ENCODE measurements around the gene CNOT6. TPM values are rescaled to one million over a fixed set of nuclear protein-coding genes. Genes with fewer than 3 reads are reported as not detected.
A peak's percentile ranks its signal among the peaks of the same experiment; 100 is the strongest.

CNOT6 gene
- total and polyA plus RNA-seq, 11 donors, result 3.1 to 18.8 (median 12.9) TPM

- Histone ChIP-seq H3K27ac (no peak overlapping the region), H3K9me3 (peaks cover 0 to 6% (median 0%) of the 10 kb centered on the region in 12 donors), H3K27me3 (peaks cover 0 to 5% (median 0%) of the 10 kb centered on the region in 9 donors), H3K4me3 (no peak overlapping the region), H3K4me1 (peaks cover 0 to 4% (median 0%) of the 10 kb centered on the region in 12 donors), H3K36me3 (peaks cover 0 to 12% (median 0%) of the 10 kb centered on the region in 9 donors)
- intact Hi-C loops (cut with DNase I), result no loop called here
- peak in 1 of 4 donors; percentile 17 for ATAC-seq
- no peak for DNase-seq
- WGBS, 4 donors, result 86 to 90% (median 89%) methylated on average over 7 to 11 of the region's 11 CpGs
- TF ChIP-seq CTCF (IDR thresholded peaks at IDR 0.05), result no peak
- TF ChIP-seq POLR2A (IDR thresholded peaks at IDR 0.05), result no peak
Observed at GRCh38 chr5:180613814-180614188, 119.6 kb downstream of the CNOT6 start.

- Histone ChIP-seq H3K27ac (no peak overlapping the region), H3K36me3 (peaks cover 0 to 20% (median 0%) of the 10 kb centered on the region in 9 donors), H3K27me3 (peaks cover 0 to 18% (median 2%) of the 10 kb centered on the region in 9 donors), H3K4me3 (peak overlapping the region in 6 of 12 donors; percentile 15 to 42 (median 28)), H3K4me1 (peaks cover 0 to 13% (median under 1%) of the 10 kb centered on the region in 12 donors), H3K9me3 (peaks cover 0 to 6% (median 0%) of the 10 kb centered on the region in 12 donors)
- WGBS, 4 donors, result 41 to 45% (median 42%) methylated on average over 15 of the region's 15 CpGs
- intact Hi-C loops (cut with DNase I), result no loop called here
- TF ChIP-seq CTCF (IDR thresholded peaks at IDR 0.05), result no peak
- TF ChIP-seq POLR2A (IDR thresholded peaks at IDR 0.05), result no peak
- ATAC-seq (no peak), DNase-seq (no peak)
Observed at GRCh38 chr5:180618487-180618828, 124.3 kb downstream of the CNOT6 start.

- peaks cover 0 to 18% (median 2%) of the 10 kb centered on the region in 9 donors for H3K27me3 ChIP-seq
- H3K9me3 ChIP-seq, result peaks cover 0 to 6% (median 0%) of the 10 kb centered on the region in 12 donors
- H3K4me3 ChIP-seq, result peak overlapping the region in 6 of 12 donors; percentile 15 to 42 (median 28)
- no peak for ATAC-seq
- no peak for DNase-seq
- peaks cover 0 to 20% (median 0%) of the 10 kb centered on the region in 9 donors for H3K36me3 ChIP-seq
- intact Hi-C loops (cut with DNase I), result no loop called here
- H3K4me1 ChIP-seq, result peaks cover 0 to 18% (median 3%) of the 10 kb centered on the region in 12 donors
- H3K27ac ChIP-seq, result no peak overlapping the region
- TF ChIP-seq CTCF (IDR thresholded peaks at IDR 0.05) (peak in 2 of 12 donors; percentile 5 to 6), POLR2A (IDR thresholded peaks at IDR 0.05) (no peak)
- WGBS, 4 donors, result 28 to 60% (median 36%) methylated on average over 62 to 90 of the region's 90 CpGs
Observed at GRCh38 chr5:180618829-180619562, 124.8 kb downstream of the CNOT6 start.

GRCh38 chr5:180619563-180619915, 125.4 kb downstream of the CNOT6 start:
- H3K36me3 ChIP-seq, result peaks cover 0 to 20% (median 0%) of the 10 kb centered on the region in 9 donors
- peaks cover 0 to 18% (median 2%) of the 10 kb centered on the region in 9 donors for H3K27me3 ChIP-seq
- H3K9me3 ChIP-seq, result peaks cover 0 to 6% (median 0%) of the 10 kb centered on the region in 12 donors
- TF ChIP-seq POLR2A (IDR thresholded peaks at IDR 0.05), result no peak
- TF ChIP-seq CTCF (IDR thresholded peaks at IDR 0.05), result no peak
- H3K4me1 ChIP-seq, result peaks cover 0 to 18% (median 3%) of the 10 kb centered on the region in 12 donors
- intact Hi-C loops (cut with DNase I), result no loop called here
- DNase-seq (no peak), ATAC-seq (no peak)
- H3K27ac ChIP-seq, result no peak overlapping the region
- WGBS, 4 donors, result 75 to 84% (median 79%) methylated on average over 22 of the region's 22 CpGs
- no peak overlapping the region for H3K4me3 ChIP-seq

All from heart left ventricle (tissue), 16 donors.